Bronchial epithelial cell (primary cell): Measurements from ENCODE around the gene ALKBH5. TPM values are rescaled to one million over a fixed set of nuclear protein-coding genes. Genes with fewer than 3 reads are reported as not detected.

ENCODE experiments used
- DNase-seq: peaks from one replicate; pipeline ENCODE4 v3.0.0-alpha.2; 2010; ENCODE audit warnings: low read depth
- FAIRE-seq: peaks from 2 replicates; lab custom pipeline; 2011; peaks lifted over from hg19 to GRCh38; lab: Jason Lieb, UNC
- H3K27me3 ChIP-seq: 2 replicates; pipeline ENCODE4 v1.5.1; 2011; ENCODE audit warnings: low read length; ENCODE audit not compliant: control insufficient read depth, insufficient read depth
- H3K36me3 ChIP-seq: 2 replicates; pipeline ENCODE4 v1.5.1; 2011; ENCODE audit warnings: low read length; ENCODE audit not compliant: control insufficient read depth, insufficient read depth
- H3K4me3 ChIP-seq: 2 replicates; pipeline ENCODE4 v1.5.1; 2011; ENCODE audit warnings: mild to moderate bottlenecking, low read depth, low read length, control low read depth
- total RNA-seq: library from RNA; depleted of rRNA; stranded (reverse); fragments of >200 nt; gene quantifications from 2 replicates; pipeline ENCODE4 v1.2.1, GENCODE V29; 2014
- TF ChIP-seq, protein P1 (sequence below): IDR thresholded peaks from 2 replicates; pipeline ENCODE4 v1.5.1; 2011; ENCODE audit warnings: mild to moderate bottlenecking, moderate library complexity, low read length, control low read depth, inconsistent platforms; ENCODE audit not compliant: insufficient read depth, severe bottlenecking

The ALKBH5 gene
- 96.3 and 104 TPM in 2 replicates for total RNA-seq

DNA sequence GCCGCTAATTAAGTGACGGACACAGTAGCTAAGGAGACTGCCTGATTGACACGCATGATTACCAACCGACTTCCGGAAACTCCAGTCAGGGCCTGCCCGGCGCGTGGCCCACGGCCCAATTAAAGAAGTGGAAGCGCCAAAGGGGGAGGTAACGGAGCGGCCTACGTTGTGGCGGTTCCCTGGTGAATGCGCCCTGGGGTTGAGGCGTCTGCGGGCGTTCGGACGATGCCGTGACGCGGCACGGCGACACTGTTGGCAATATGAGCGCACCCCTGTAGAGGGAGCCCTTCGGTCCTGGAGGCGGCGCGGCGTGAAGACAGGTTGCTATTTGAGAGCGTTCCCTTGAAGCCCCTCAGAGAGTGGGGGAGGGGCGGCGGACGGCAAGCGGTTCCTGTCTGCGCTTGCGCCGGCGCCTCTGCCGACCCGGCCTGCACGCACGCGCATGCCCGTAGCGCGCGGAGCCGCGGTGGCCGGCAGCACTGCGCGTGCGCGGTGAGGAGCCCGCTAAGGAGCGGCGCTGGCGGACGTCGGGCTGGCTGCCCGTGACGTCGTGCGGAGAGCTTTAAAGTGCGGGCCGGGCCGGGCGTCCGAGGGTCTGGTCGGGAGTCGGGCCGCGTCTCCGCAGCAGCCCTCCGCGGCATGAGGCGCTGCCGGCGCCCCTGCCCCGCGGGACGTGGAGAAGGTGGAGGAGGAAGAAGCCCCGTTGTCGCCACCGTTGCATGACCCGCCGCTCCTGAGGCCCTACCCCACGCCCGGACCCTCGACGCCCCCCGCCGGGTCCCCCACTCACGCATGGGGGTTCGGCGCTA, at the start of gene ALKBH5:
TSS of gene ALKBH5 (plus strand) at position 495 of the 809 bp plus-strand sequence. CDS start 416 bp downstream, outside the sequence.
- Histone ChIP-seq H3K4me3 (peak within 1 kb of the TSS; percentile 85), H3K27me3 (no peaks in the 10 kb centered on the region), H3K36me3 (no peaks in the 10 kb centered on the region)
- DNase-seq (peak; percentile 98), FAIRE-seq (no peak)
- TF ChIP-seq, protein P1, sequence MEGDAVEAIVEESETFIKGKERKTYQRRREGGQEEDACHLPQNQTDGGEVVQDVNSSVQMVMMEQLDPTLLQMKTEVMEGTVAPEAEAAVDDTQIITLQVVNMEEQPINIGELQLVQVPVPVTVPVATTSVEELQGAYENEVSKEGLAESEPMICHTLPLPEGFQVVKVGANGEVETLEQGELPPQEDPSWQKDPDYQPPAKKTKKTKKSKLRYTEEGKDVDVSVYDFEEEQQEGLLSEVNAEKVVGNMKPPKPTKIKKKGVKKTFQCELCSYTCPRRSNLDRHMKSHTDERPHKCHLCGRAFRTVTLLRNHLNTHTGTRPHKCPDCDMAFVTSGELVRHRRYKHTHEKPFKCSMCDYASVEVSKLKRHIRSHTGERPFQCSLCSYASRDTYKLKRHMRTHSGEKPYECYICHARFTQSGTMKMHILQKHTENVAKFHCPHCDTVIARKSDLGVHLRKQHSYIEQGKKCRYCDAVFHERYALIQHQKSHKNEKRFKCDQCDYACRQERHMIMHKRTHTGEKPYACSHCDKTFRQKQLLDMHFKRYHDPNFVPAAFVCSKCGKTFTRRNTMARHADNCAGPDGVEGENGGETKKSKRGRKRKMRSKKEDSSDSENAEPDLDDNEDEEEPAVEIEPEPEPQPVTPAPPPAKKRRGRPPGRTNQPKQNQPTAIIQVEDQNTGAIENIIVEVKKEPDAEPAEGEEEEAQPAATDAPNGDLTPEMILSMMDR, result peak; percentile 31

DNA sequence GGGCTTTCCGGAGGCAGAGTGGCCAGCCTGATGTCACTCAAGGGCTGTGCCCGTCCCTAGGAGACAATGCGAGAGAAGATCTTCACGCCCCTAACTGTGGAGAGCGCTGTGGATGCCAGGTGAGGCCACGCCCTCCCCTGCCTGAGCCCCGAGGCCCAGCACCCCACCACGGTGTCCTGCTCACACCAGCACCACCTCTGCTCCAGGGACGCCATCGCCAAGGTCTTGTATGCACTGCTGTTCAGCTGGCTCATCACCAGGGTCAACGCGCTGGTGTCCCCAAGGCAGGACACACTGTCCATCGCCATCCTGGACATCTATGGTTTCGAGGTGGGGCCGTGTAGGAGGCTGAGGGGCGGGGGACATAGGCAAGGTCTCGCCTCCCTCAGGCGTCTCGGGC, 47.3 kb upstream of the ALKBH5 start:
- DNase-seq (no peak), FAIRE-seq (peak; percentile 64)
- H3K36me3 ChIP-seq, result no peaks in the 10 kb centered on the region
- peaks cover 5% of the 10 kb centered on the region for H3K27me3 ChIP-seq
- TF ChIP-seq, protein P1, result no peak
- H3K4me3 ChIP-seq, result no peak overlapping the region

DNA sequence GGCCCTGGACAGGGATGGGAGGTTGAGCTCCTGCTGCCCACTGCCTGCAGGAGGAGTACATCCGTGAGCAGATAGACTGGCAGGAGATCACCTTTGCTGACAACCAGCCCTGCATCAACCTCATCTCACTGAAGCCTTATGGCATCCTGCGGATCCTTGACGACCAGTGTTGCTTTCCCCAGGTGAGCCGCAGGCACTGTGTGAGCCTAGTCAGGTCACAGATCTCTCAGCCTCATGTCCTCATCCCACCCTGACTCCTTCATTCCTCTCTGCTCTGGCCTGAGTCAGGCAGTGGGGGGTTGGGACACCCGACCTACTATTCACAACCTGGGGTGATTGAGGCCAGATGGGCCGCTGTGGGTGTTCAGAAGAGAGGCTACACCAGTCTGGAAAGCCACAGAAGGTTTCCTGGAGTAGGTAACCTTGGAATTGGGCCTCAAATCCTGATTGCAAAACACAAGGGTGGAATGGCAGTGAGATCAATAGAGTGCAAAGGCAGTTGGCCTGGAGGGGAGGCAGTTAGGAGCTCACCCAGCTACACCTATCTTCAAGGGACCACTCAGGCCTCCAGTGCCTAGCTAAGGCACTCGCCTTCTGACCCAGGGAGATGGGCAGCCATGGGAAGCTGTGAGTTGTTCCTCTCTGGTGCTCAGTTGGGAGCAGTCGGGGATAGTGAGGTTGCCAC, 45.4 kb upstream of the ALKBH5 start:
- peaks cover 5% of the 10 kb centered on the region for H3K27me3 ChIP-seq
- FAIRE-seq (no peak), DNase-seq (no peak)
- no peaks in the 10 kb centered on the region for H3K36me3 ChIP-seq
- no peak overlapping the region for H3K4me3 ChIP-seq
- TF ChIP-seq, protein P1, result no peak

- no peaks in the 10 kb centered on the region for H3K36me3 ChIP-seq
- no peak overlapping the region for H3K4me3 ChIP-seq
- peaks cover 7% of the 10 kb centered on the region for H3K27me3 ChIP-seq
- FAIRE-seq, result no peak
- TF ChIP-seq, protein P1, result no peak
- DNase-seq, result no peak
Observed at GRCh38 chr17:18139092-18139491, 44.5 kb upstream of the ALKBH5 start.

GRCh38 chr17:18139498-18139897, 44.1 kb upstream of the ALKBH5 start:
- DNase-seq, result no peak
- Histone ChIP-seq H3K27me3 (peaks cover 7% of the 10 kb centered on the region), H3K4me3 (no peak overlapping the region), H3K36me3 (no peaks in the 10 kb centered on the region)
- TF ChIP-seq, protein P1, result no peak
- no peak for FAIRE-seq
